GM19023 (cell line): ENCODE measurements around the gene NEGR1.

Experiments used
- ATAC-seq: cut with Tn5 transposase; IDR thresholded peaks from one replicate; pipeline ENCODE4 v1.9.1; 2021; ENCODE audit warnings: mild to moderate bottlenecking, moderate library complexity; ENCODE audit not compliant: unreplicated experiment

The NEGR1 gene

GRCh38 chr1:71721532-71721931, 560.8 kb downstream of the NEGR1 start:
- no peak for ATAC-seq

GRCh38 chr1:71719330-71719729, 563.0 kb downstream of the NEGR1 start:
- no peak for ATAC-seq

GRCh38 chr1:71717186-71717585, 565.2 kb downstream of the NEGR1 start:
- ATAC-seq = no peak

- ATAC-seq = no peak
Measured at GRCh38 chr1:71711456-71711855, 570.9 kb downstream of the NEGR1 start.

GRCh38 chr1:71706029-71706671, 576.2 kb downstream of the NEGR1 start:
- no peak for ATAC-seq

GRCh38 chr1:71698186-71698585, 584.2 kb downstream of the NEGR1 start:
- ATAC-seq = no peak

- no peak for ATAC-seq
Measured at GRCh38 chr1:71695821-71696220, 586.5 kb downstream of the NEGR1 start.

- no peak for ATAC-seq
Measured at GRCh38 chr1:71695084-71695483, 587.3 kb downstream of the NEGR1 start.

GRCh38 chr1:71693581-71693980, 588.8 kb downstream of the NEGR1 start:
- ATAC-seq = no peak

- no peak for ATAC-seq
Measured at GRCh38 chr1:71689635-71690034, 592.7 kb downstream of the NEGR1 start.

- no peak for ATAC-seq
Measured at GRCh38 chr1:71687376-71687775, 595.0 kb downstream of the NEGR1 start.

GRCh38 chr1:71676979-71677925, 605.1 kb downstream of the NEGR1 start:
- ATAC-seq = no peak

- ATAC-seq = no peak
Measured at GRCh38 chr1:71668065-71668464, 614.3 kb downstream of the NEGR1 start.

GRCh38 chr1:71667216-71667615, 615.1 kb downstream of the NEGR1 start:
- ATAC-seq = no peak

- ATAC-seq = no peak
Measured at GRCh38 chr1:71666609-71667008, 615.7 kb downstream of the NEGR1 start.

GRCh38 chr1:71660411-71660810, 621.9 kb downstream of the NEGR1 start:
- no peak for ATAC-seq

GRCh38 chr1:71657891-71658679, 624.3 kb downstream of the NEGR1 start:
- no peak for ATAC-seq

GRCh38 chr1:71656902-71657301, 625.4 kb downstream of the NEGR1 start:
- ATAC-seq = no peak

GRCh38 chr1:71655604-71656003, 626.7 kb downstream of the NEGR1 start:
- no peak for ATAC-seq

GRCh38 chr1:71653952-71654351, 628.4 kb downstream of the NEGR1 start:
- ATAC-seq = no peak

GRCh38 chr1:71651214-71651613, 631.1 kb downstream of the NEGR1 start:
- no peak for ATAC-seq
